Upper lobe of left lung (tissue), 6 donors: ENCODE results near the gene OSBPL3. TPM values are rescaled to one million over a fixed set of nuclear protein-coding genes. Genes with fewer than 3 reads are reported as not detected.

Experiments
- ATAC-seq, 2 donors: fragments of 200-7000 bp; cut with Tn5 transposase; one replicate each; pipeline ENCODE4 v1.9.1; 2022; ENCODE audit warnings: mild to moderate bottlenecking in 2 of 2, moderate library complexity in 2 of 2; ENCODE audit not compliant: low FRiP score in 2 of 2
- DNase-seq, 2 donors: peaks; one replicate each; pipeline ENCODE4 v3.0.0-alpha.2; 2019 to 2020
- H3K27ac ChIP-seq, 4 donors: fragments of 200-600 bp; sonication (generic); one replicate each; pipeline ENCODE4 v1.5.1; 2016 to 2019
- H3K27me3 ChIP-seq, 4 donors: fragments of 200-600 bp; sonication (generic); one replicate each; pipeline ENCODE4 v1.5.1; 2017 to 2019
- H3K36me3 ChIP-seq, 4 donors: fragments of 200-600 bp; sonication (generic); one replicate each; pipeline ENCODE4 v1.5.1; 2016 to 2019
- H3K4me1 ChIP-seq, 4 donors: fragments of 200-600 bp; sonication (generic); one replicate each; pipeline ENCODE4 v1.5.1; 2018 to 2019
- H3K4me3 ChIP-seq, 4 donors: fragments of 200-600 bp; sonication (generic); one replicate each; pipeline ENCODE4 v1.5.1; 2017 to 2019; ENCODE audit warnings: mild to moderate bottlenecking in 2 of 4, moderate library complexity in 1 of 4
- H3K9me3 ChIP-seq, 4 donors: fragments of 200-600 bp; sonication (generic); one replicate each; pipeline ENCODE4 v1.5.1; 2018 to 2019
- CTCF ChIP-seq, 6 experiments: fragments of 450-650 bp in 4 of 6; fragments of 200-600 bp in 2 of 6; sonication (generic) in 2 of 6; IDR thresholded peaks; one replicate each; pipeline ENCODE4 v1.5.1; 2016 to 2019; ENCODE audit warnings: antibody characterized with exemption in 6 of 6
- EP300 ChIP-seq, 4 donors: sonication (generic); formaldehyde crosslinking; IDR thresholded peaks; one replicate each; pipeline ENCODE4 v1.5.1; 2017; ENCODE audit warnings: antibody characterized with exemption in 4 of 4, control low read depth in 2 of 4
- POLR2A ChIP-seq, 4 donors: fragments of 450-650 bp; IDR thresholded peaks; one replicate each; pipeline ENCODE4 v1.5.1; 2016 to 2017; ENCODE audit warnings: antibody characterized with exemption in 4 of 4, mild to moderate bottlenecking in 2 of 4
- POLR2AphosphoS5 ChIP-seq, 2 donors: sonication (generic); formaldehyde crosslinking; IDR thresholded peaks; one replicate each; pipeline ENCODE4 v1.5.1; 2017; ENCODE audit warnings: antibody characterized with exemption in 2 of 2
- whole genome bisulfite sequencing, 2 donors: methylation state at CpG; one replicate each; pipeline ENCODE4 v1.1.5; 2017 to 2018; 5-methylcytosine and 5-hydroxymethylcytosine counted together
- total RNA-seq, 6 donors: library from RNA; depleted of rRNA in 4 of 6; stranded (reverse); fragments of >200 nt in 4 of 6; gene quantifications; one replicate each; pipeline versions ENCODE4 v1.1.0 to v1.2.1, GENCODE V29; 2016 to 2021
- donor health status: DM: no; HTN: no; CAD: no; lungs with moderate emphysema.
- donor health status: DM: no; HTN: yes; CAD: no; lungs with severe emphysema.

Gene OSBPL3
- total RNA-seq, 6 donors from 2014 or later, result 17.5 to 55.5 (median 21.7) TPM

GRCh38 chr7:24891311-24891735 lies 88.7 kb downstream of the OSBPL3 start:
- Histone ChIP-seq H3K4me1 (no peaks in the 10 kb centered on the region), H3K9me3 (no peaks in the 10 kb centered on the region), H3K4me3 (no peak overlapping the region), H3K27me3 (no peaks in the 10 kb centered on the region), H3K36me3 (no peaks in the 10 kb centered on the region), H3K27ac (no peak overlapping the region)
- TF ChIP-seq EP300 (IDR thresholded peaks at IDR 0.05) (no peak), POLR2A (IDR thresholded peaks at IDR 0.05) (no peak), CTCF (IDR thresholded peaks at IDR 0.05) (no peak), POLR2AphosphoS5 (IDR thresholded peaks at IDR 0.05) (no peak)
- 34 to 63% methylated on average over 3 of the region's 3 CpGs for whole genome bisulfite sequencing, 2 donors
- DNase-seq (no peak), ATAC-seq (no peak)

- H3K27me3 ChIP-seq, result no peaks in the 10 kb centered on the region
- WGBS, 2 donors, result 93 to 100% methylated on average over 1 of the region's 1 CpG
- H3K9me3 ChIP-seq, result no peaks in the 10 kb centered on the region
- peaks cover 0 to 12% (median 4%) of the 10 kb centered on the region in 4 donors for H3K4me1 ChIP-seq
- ATAC-seq (no peak), DNase-seq (no peak)
- H3K36me3 ChIP-seq, result no peaks in the 10 kb centered on the region
- H3K27ac ChIP-seq, result no peak overlapping the region
- no peak for TF ChIP-seq CTCF (IDR thresholded peaks at IDR 0.05)
- H3K4me3 ChIP-seq, result no peak overlapping the region
These were observed 90.4 kb downstream of the OSBPL3 start for GRCh38 chr7:24889611-24890010.

- TF ChIP-seq EP300 (IDR thresholded peaks at IDR 0.05) (no peak), POLR2A (IDR thresholded peaks at IDR 0.05) (no peak)
- ATAC-seq (no peak), DNase-seq (no peak)
- Histone ChIP-seq H3K4me1 (peaks cover 0 to 20% (median 9%) of the 10 kb centered on the region in 4 donors), H3K27ac (no peak overlapping the region), H3K4me3 (no peak overlapping the region), H3K36me3 (no peaks in the 10 kb centered on the region), H3K27me3 (no peaks in the 10 kb centered on the region), H3K9me3 (no peaks in the 10 kb centered on the region)
These were observed 91.3 kb downstream of the OSBPL3 start for GRCh38 chr7:24888653-24889052.

GRCh38 chr7:24885716-24886115 lies 94.3 kb downstream of the OSBPL3 start:
- no peak for TF ChIP-seq POLR2A (IDR thresholded peaks at IDR 0.05)
- TF ChIP-seq CTCF (IDR thresholded peaks at IDR 0.05), result no peak
- no peak for TF ChIP-seq POLR2AphosphoS5 (IDR thresholded peaks at IDR 0.05)
- no peak for TF ChIP-seq EP300 (IDR thresholded peaks at IDR 0.05)
- no peak for DNase-seq
- WGBS, 2 donors, result 32 to 59% methylated on average over 1 of the region's 1 CpG

GRCh38 chr7:24885305-24885704 lies 94.7 kb downstream of the OSBPL3 start:
- no peak overlapping the region for H3K4me3 ChIP-seq
- H3K27ac ChIP-seq, result peak overlapping the region in 1 of 4 donors; percentile 36
- peak in 1 of 2 donors; percentile 63 for DNase-seq
- H3K9me3 ChIP-seq, result no peaks in the 10 kb centered on the region
- no peaks in the 10 kb centered on the region for H3K36me3 ChIP-seq
- peaks cover 0 to 25% (median 15%) of the 10 kb centered on the region in 4 donors for H3K4me1 ChIP-seq
- peak in 1 of 2 donors; percentile 86 for ATAC-seq
- TF ChIP-seq POLR2AphosphoS5 (IDR thresholded peaks at IDR 0.05) (no peak), CTCF (IDR thresholded peaks at IDR 0.05) (peak in 1 of 6 experiments; percentile 32), POLR2A (IDR thresholded peaks at IDR 0.05) (no peak), EP300 (IDR thresholded peaks at IDR 0.05) (peak in 1 of 4 donors; percentile 10)
- no peaks in the 10 kb centered on the region for H3K27me3 ChIP-seq
- 72 to 80% methylated on average over 2 of the region's 2 CpGs for WGBS, 2 donors

More at GRCh38 chr7:24885716-24886115, 94.3 kb downstream of the OSBPL3 start:
- Histone ChIP-seq H3K4me3 (no peak overlapping the region), H3K27me3 (no peaks in the 10 kb centered on the region), H3K27ac (peak overlapping the region in 1 of 4 donors; percentile 36), H3K36me3 (no peaks in the 10 kb centered on the region), H3K4me1 (peaks cover 0 to 25% (median 15%) of the 10 kb centered on the region in 4 donors), H3K9me3 (no peaks in the 10 kb centered on the region)
- no peak for ATAC-seq
